GM10847 (cell line): ENCODE measurements around the gene GLTP.

ENCODE experiments used
- POLR2A ChIP-seq: IDR thresholded peaks from 2 replicates; pipeline ENCODE4 v1.6.1; 2011; ENCODE audit not compliant: insufficient read length; ENCODE audit errors: extremely low read depth

Gene GLTP

DNA sequence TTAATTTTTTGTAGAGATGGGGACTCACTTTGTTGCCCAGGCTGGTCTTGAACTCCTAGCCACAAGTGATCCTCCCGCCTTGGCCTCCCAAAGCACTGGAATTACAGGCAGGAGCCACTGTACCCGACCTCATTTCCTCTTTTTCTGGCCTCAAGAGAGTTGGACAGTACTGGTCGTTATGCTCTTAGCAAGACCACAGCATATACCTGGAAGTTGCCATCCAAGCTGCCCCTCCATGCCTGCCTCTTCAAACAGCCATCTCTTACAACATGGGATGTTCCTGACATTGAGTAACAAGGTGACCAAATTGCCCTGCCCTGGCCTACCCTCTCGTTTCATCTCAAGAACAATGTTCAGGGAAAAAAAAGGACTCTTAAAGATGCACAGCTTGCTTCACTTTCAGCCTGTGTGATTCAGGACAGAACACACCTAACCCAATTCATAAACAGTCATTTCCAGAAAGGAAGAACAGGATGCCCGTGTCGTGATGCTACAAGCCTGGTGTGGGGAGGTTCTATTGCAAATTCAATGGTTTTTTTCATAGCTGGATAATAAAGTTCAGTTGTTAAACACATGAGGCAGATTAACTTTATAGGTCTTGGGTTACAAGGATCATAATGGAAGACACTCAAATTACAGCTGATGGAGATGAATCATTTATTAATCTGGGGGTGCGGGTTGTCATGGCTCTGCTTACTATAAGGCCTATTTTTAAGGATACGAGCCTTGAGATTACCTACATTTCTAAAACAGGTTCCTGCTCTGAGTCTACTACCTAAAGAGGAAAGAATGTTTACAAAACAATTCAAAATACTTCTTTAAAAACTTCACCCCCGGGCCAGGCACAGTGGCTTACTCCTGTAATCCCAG is 11.9 kb downstream of the GLTP start:
- TF ChIP-seq POLR2A, result no peak

DNA sequence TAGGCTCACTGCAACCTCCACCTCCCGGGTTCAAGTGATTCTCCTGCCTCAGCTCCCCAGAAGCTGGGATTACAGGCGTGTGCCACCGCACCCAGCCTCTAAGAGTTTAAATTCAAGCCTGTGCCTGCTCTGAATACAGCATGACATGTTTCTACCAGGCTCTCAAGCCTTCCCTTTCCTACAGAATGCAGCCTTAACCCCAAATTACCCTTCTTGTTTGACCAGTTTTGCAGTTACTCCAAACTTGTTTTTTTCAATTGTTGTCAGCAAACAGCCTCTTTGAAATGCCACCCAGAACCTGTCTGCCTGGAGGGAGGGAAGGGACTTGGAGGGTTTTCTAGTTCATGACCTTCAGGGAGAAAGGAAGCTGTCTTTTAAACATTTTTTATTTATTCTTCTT is 15.4 kb downstream of the GLTP start:
- no peak for TF ChIP-seq POLR2A

GRCh38 chr12:109863847-109864712 is 16.3 kb downstream of the GLTP start:
- no peak for TF ChIP-seq POLR2A

GRCh38 chr12:109861689-109862314 is 18.5 kb downstream of the GLTP start:
- TF ChIP-seq POLR2A, result no peak

DNA sequence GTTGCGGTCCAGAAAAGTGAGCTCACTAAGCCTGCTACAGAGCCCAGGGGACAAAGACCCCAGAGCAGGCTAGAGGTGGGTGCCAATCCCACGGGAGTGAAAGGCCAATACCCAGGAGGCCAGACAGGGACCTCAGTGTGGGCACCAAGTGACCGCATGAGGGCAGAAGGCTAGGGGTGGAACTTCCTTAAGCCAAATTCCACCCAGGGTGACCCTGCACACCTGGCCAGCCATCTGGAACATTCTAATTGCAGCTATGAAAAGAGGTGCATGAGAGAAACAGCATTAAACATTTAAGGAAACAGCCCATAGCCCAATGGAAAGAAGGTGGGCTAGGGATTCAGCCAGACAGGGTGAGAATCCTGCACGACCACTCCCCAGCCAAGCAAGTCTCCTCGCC is 19.4 kb downstream of the GLTP start:
- no peak for TF ChIP-seq POLR2A

DNA sequence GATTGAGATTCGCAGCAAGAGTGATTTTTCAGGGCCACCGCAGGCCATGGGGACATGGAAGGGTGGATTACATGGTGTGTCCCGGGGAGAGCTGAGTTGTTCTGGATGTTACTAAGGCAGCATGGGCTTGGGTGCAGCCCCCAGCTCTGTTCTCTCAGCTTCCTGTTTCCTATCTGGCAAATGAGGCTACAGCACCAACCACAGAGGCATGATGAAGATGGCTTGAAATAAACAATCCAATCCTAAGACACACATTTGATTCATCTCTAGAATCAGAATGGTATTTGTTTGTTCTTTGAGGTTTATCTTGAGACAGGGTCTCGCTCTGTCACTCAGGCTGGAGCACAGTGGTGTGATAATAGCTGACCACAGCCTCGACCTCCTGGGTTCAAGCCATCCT is 21.6 kb downstream of the GLTP start:
- no peak for TF ChIP-seq POLR2A

DNA sequence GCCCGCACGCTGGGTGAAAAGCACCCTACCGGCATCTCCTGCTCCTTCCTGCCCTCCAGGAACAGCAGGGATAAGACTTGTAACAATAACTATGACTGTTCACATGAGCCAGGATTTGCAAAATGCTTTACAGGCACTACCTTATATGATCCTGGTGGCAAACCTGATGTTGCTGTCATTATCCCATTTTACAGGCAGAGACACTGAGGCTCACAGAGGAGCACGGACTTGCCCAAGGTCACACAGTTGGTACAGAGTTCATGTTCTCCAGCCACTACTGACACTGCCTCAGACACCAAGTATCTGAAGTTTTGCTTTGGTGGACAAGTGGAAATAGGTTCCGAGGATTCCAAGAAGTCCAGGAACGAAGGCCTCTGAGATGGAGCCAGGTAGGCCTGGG is 22.6 kb downstream of the GLTP start:
- TF ChIP-seq POLR2A, result no peak

DNA sequence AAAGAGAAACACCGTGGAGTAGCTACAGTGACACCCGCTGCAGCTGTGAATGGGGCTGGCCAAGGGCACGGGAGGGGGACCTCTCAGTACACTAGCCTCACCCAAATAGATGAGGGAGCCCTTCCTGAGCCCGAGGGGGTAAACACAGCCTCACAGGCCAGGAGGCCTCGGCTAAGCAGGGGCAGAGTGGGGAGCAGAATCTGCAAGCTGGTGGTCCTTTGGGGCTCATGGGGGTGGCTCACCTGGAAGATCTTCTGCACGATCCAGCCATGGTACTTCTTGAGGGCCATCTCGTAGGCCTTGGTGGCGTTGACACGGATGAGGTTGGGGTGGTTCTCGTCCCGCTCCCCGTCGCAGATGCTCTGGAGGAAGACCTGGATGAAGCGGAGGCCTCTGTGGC is 25.0 kb downstream of the GLTP start:
- TF ChIP-seq POLR2A, result no peak

DNA sequence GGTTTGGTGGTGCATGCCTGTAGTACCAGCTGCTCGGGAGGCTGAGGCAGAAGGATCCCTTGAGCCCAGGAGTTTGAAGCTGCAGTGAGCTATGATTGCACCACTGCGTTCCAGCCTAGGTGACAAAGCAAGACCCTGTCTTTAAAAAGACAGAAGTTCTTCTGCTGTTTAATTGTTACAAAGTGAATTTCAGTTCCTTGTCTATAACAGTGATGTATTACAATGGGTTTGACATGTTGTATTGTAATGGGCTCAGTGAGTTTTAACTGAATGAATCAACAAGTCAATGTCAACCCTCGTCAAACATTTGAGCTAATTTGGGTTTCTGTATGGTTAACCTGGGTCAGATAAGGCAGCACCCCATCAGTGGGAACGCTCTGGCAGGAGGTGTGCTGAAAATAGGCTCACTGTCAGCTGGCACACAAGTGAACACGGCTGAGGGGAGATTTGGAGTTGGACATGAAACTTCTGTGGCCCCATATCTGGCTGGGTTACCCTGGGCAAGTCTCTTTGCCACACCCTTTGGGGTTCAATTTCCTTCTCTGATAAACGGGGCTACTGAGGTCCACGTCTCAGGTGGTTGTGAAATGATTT is 33.1 kb downstream of the GLTP start:
- TF ChIP-seq POLR2A, result no peak

- TF ChIP-seq POLR2A, result no peak
These were observed 34.5 kb downstream of the GLTP start for GRCh38 chr12:109845824-109846205.

GRCh38 chr12:109844983-109845823 is 35.1 kb downstream of the GLTP start:
- TF ChIP-seq POLR2A, result no peak

- TF ChIP-seq POLR2A, result no peak
These were observed 36.2 kb downstream of the GLTP start for GRCh38 chr12:109844091-109844490.

DNA sequence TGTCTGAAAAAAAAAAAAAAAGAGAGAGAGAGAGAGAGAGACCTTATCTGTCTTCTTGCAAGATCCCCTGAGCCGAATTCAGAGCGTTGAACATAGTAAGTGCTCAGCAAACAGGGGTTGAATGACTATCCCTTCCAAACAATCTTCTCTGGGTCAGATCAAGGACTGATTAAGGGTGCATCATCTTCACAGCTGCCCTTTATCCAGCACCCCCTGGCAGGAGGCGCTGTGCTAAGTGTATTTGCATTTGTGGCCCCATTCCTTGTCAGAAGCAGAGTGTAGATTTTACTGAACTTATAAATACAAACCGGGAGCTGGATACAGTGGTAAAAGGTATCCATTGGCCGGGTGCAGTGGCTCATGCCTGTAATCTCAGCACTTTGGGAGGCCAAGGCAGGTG is 38.3 kb downstream of the GLTP start:
- no peak for TF ChIP-seq POLR2A

DNA sequence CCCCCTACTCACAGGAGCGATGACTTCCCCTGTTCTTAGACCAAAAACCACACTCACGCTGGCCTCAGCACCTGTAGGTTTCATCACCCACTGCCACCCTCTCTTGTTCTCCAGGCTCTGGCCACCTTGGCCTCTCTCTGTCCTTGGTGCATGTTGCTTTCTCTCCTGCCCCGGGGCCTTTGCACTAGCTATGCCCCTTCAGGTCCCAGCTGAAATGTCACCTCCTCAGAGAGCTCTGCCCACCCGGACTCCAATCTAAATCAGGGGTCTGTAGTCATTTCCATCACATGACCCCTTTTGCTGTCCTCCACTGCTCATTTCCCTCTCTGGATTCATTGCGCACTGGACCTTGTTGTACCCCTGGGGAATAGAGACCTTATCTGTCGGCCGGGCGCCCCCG is 39.0 kb downstream of the GLTP start:
- TF ChIP-seq POLR2A, result no peak
